COLO668 (cell line): ENCODE data around the gene PYGB.

ENCODE experiments used
- DNase-seq: peaks from one replicate; lab custom pipeline; 2025; ENCODE audit not compliant: unreplicated experiment; lab: John Stamatoyannopoulos, UW

Gene PYGB

GRCh38 chr20:25280574-25281535, 33.0 kb downstream of the PYGB start:
- DNase-seq: no peak

DNA sequence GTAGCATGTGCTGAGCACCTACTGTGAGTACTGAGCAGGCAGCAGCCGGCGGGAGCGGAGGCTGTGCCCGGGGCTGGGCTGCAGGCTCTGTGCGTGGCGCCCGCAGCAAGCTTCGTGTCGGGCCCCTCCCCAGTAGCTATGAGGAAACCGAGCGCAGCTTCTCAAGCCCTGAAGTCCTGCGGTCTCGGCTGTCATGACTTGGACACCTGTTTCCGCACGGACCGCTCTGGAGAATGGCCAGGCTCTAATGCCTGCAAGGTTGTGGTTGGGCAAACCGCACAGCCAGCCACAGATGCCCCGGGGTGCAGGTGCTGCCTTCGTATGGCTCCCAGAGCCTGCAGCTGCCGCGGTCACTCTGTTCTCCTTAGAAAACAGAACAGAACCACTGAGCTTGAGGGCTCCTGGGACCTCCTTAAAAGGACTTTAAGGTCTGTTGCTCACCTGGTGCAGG, 33.7 kb downstream of the PYGB start:
- peak; percentile 94 for DNase-seq

- peak; percentile 75 for DNase-seq
These were observed 34.3 kb downstream of the PYGB start for GRCh38 chr20:25282034-25282781.

GRCh38 chr20:25282796-25283195, 34.9 kb downstream of the PYGB start:
- DNase-seq: no peak

DNA sequence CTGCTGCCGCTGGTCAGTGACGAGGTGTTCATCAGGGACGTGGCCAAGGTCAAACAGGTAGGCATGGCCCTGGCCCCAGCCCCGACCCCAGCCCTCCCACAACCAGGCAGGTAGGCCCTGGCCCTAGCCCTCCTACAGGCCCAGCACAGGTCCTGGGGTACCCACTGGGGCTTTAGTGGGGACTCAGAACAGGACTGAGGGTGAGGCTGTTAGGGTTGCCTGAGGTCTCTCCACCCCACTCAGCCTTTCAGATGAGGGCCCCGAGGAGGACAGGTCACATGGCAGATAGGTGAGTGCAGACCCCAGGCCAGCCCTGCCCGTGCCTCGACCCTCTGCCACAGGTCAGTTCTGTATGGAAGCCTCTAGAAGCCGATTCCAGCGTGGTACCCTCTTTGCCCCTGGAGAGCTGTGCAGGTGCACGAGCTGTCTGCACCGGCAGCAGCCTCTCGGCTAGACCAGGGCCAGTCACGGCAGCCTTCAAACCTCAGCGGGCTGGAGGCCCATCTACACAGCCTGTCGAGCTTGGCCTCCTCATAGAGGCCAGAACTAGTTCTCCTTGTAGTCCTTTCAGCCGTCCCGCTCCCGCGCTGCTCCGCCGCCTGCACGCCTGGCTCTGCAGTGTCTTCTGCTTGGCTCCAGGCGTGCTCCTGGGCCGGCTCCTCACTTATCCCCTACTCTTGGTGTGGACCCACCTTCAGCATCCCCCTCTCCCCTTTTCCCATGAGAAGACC, 35.5 kb downstream of the PYGB start:
- no peak for DNase-seq

GRCh38 chr20:25284131-25284601, 36.3 kb downstream of the PYGB start:
- DNase-seq: no peak

DNA sequence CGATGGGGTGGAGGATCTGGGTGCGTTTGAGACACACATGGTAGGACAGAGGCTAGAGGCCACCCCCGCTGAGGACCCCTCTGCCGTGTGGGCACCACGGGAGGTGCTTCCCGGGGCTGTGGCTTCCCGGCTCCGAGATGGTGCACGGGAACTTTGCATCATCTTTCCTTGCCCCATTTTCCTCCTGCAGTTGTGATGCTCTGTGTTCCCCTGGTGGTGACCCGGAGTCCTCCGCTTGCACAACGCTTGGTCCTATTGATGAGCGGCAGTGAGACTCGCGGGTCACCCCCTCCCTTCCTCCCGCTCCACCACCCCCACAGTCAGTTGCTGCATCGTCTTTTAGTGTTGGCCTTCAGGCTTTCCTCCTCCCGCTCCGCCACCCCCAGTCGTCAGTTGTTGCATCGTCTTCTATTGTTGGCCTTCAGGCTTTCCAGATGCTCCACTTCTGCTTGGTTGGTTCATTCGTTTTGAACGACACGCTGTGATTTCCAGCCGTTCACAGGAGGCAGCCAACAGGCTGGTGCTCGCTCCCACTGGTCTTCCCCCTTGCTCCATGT, 37.3 kb downstream of the PYGB start:
- DNase-seq: no peak

DNA sequence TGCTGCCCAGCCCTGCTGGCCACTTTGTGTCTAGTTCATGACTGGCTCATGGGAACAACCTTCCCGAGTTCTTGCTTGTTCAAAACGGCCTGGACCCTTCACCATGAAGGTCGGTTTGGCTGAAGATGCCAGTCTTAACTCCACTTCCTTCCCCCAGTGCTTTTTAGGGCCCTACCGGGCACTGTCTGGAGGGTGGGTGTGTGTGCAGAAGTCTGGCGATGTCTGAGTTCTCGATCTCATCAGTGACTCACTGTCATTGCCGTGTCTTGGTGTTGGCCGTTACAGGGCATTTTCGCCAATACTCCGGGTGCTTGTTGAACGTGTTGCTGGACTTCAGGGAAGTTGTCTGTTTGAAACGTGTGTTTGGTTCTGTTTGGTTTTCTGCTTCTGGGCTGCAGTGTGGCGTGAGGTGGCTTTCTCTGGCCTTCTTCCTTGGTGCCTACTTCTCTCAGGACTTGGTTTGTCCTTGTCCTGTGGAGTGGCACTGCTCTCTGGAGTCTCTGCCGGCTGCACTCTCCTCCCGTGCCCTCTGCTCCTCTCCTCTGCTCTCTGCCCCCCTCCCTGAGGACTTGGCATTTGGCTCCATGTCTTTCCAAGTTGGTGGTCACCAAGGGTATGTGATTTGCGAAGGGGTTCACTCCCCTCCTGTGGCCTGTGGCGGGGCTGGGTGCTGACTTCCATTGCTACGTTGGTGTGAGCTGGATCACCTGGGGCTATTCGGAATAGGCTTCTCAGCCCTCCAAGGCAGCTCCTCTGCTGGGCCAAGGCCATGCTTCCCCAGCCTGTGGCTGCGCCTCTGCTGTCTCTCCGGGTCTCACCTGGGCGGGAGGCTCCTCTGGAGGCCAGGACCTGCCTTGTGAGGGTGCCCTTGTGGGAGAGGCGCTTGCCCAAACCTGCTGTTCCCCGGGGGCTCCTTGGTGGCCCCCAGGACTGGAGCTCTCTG, 38.2 kb downstream of the PYGB start:
- DNase-seq: no peak

DNA sequence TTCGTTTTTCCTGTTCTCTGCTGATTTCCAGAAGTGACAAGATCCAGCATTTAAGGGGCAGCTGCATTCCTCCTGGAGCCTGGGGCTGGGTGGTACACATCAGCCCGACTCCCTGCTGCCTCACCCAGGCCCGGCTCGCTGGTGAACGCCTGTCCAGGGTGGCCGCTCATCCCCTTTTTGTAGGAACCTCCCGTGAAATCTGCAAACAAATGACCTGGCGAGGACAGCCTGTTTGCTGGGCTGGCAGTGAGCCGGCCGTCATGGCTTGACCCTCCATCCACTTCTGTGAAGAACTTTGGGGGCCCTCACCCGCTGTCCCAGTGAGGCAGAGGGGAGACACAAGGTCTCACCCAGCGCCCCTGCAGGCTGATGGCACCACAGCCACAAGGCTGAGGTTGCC, 39.0 kb downstream of the PYGB start:
- no peak for DNase-seq

- DNase-seq: no peak
These were observed 39.9 kb downstream of the PYGB start for GRCh38 chr20:25287631-25288290.

- no peak for DNase-seq
These were observed 40.7 kb downstream of the PYGB start for GRCh38 chr20:25288291-25289181.

DNA sequence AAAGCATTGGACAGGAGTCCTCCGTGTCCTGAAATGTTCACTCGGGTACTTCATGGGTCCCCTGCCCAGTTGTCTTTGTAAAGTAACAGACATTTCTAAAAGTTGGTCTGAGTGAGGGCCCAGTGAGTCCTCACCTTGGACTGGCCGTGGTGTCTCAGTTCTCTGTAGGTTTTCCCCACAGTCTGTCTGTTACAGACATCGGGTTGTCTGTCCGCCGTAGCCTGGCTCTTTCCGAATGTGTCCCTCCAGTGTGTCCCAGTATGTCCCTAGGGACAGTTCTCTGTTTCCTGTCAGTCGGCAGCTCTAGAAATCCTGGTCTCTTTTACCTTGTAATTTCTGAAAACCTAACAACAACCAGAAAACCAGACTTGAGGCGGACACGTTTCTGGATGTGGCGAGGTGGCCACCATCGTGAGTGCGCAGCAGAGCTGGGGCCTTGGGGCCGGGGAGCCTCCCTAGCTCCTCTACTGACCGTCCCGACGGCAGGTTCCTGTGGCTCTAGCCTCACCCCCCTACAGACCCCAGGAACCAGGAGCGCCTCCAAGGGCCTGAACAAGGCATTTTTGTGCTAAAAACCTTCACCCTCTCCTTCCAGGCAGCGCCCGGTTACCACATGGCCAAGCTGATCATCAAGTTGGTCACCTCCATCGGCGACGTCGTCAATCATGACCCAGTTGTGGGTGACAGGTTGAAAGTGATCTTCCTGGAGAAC, 42.2 kb downstream of the PYGB start:
- no peak for DNase-seq

GRCh38 chr20:25290646-25291431, 43.0 kb downstream of the PYGB start:
- no peak for DNase-seq

DNA sequence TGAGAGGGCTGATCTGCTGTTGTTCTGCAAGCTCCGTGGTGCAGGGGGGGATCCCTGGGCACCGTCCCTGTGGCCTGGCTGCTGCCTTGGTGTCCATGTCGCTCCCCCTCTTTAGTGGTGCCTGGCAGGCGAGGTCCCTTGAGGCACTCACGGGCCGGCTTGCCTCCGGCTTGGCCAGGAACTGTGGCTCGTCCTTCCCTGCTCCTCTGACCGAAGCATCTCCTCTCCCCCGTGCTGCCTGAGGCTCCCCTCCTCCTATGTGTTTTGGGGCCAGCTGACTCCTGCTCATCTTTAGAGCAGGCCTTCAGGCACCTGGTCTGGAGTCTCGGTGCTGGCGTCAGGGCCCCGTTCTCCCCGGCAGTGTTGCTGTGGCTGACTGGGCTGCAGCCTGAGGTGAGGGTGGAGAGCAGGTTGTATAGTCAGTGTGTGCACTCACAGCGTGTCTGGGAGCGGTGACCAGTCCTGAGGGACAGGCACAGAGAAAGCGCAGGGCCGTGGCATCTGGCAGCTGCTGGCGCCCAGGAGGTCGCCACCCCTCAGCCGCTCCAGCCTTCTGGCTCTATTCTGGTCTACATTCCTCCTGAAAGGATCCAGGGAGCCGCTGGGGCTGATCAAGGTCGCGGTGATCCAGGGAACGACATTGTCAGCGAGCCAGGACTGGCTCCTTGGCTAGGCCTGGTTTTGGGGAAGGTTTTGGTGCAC, 43.7 kb downstream of the PYGB start:
- DNase-seq: no peak

DNA sequence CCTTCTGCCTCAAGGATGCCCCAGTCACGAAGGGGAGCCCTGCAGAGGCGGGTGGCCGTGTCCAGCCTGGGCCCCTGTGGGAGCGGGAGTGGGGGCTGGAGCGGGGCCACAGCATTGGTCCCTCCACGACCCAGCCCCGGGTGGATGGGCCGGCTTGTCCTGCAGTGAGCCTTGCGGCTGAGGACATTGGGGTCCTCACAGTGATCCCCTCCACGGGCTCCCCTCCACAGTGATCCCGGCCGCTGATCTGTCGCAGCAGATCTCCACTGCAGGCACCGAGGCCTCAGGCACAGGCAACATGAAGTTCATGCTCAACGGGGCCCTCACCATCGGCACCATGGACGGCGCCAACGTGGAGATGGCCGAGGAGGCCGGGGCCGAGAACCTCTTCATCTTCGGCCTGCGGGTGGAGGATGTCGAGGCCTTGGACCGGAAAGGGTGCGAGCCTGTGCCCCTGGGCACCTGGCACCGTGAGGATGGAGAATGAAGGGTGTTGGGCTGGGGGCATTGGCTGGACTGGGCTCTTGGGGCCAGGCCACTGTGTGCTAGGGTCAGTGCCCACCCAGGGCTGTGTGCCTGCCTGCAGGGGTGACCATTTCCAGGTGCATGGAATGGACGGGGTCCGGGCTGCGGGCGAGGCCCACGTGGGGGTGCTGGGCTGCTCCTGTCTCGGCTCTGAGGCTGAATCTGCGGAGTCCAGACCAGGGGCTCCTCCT, 44.4 kb downstream of the PYGB start:
- DNase-seq: no peak

DNA sequence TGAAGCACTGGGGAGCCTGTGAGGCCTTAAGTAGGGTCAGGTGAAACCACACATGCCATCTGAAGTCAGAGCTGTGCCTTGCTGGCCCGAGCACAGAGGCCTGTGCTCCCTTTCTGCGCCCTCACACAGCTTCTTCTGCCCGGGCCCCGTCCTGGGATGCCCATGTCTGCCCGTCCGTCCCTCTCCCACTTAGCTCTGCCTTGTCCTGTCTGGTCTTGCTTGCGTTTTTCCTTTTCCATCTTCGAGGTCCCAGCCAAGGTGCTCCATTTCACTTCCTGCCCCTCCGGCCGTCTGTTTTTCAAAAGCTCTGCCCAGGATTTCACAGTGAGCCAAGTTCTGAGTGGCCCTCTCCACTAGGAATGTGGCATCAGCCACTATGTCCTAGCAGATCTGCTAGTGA, 45.6 kb downstream of the PYGB start:
- no peak for DNase-seq
